ENCODE results near the gene FAIM. TPM values are rescaled to one million over a fixed set of nuclear protein-coding genes. Genes with fewer than 3 reads are reported as not detected.

FAIM gene
- total RNA-seq, 4 donors from 2014 or later: 4.1 to 19.3 (median 7.0) TPM

DNA sequence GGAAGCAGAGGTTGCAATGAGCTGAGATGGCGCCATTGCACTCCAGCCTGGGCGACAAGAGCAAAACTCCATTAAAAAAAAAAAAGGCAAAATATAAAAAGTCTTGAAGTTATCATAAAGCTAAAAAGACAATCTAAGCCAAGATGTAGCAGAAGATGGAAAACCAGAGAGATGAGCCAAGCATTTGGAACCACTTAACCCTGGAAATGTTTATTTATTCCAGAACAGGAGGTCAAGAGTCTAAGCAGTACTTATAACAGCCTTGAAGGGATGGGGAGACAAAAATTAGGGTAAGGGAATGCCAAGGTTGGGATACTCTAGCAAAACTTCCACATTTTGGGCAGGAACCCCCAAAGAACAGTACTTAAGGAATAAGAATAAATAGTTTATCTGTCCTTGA, 30.1 kb downstream of the FAIM start:
- H3K9me3 ChIP-seq: peaks cover 8 to 15% of the 10 kb centered on the region in 2 donors
- intact Hi-C loops (cut with DNase I; ENCODE audit: low total_unique reads) (no loop called here), in situ Hi-C loops (cut with MboI; ENCODE audit: low pct_ligation_motif_present in 1 of 4, low pct_unique_long_range_greater_than_20kb in 1 of 4, low sequenced_read_pairs in 3 of 4) (no loop called here)
- H3K4me1 ChIP-seq: no peaks in the 10 kb centered on the region
- H3K4me3 ChIP-seq: no peak overlapping the region
- DNase-seq: no peak
- H3K36me3 ChIP-seq: no peaks in the 10 kb centered on the region
- TF ChIP-seq EP300 (IDR thresholded peaks at IDR 0.05; ENCODE audit: low read depth): no peak
- TF ChIP-seq, protein P1, sequence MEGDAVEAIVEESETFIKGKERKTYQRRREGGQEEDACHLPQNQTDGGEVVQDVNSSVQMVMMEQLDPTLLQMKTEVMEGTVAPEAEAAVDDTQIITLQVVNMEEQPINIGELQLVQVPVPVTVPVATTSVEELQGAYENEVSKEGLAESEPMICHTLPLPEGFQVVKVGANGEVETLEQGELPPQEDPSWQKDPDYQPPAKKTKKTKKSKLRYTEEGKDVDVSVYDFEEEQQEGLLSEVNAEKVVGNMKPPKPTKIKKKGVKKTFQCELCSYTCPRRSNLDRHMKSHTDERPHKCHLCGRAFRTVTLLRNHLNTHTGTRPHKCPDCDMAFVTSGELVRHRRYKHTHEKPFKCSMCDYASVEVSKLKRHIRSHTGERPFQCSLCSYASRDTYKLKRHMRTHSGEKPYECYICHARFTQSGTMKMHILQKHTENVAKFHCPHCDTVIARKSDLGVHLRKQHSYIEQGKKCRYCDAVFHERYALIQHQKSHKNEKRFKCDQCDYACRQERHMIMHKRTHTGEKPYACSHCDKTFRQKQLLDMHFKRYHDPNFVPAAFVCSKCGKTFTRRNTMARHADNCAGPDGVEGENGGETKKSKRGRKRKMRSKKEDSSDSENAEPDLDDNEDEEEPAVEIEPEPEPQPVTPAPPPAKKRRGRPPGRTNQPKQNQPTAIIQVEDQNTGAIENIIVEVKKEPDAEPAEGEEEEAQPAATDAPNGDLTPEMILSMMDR (IDR thresholded peaks at IDR 0.05): no peak
- 67% methylated on average over 2 of the region's 2 CpGs; no CpG with 5 or more reads in 1 of the 2 donors for WGBS, 2 donors (ENCODE audit: low coverage in 1 of 2)
- H3K27ac ChIP-seq: no peak overlapping the region
- H3K27me3 ChIP-seq: no peaks in the 10 kb centered on the region

DNA sequence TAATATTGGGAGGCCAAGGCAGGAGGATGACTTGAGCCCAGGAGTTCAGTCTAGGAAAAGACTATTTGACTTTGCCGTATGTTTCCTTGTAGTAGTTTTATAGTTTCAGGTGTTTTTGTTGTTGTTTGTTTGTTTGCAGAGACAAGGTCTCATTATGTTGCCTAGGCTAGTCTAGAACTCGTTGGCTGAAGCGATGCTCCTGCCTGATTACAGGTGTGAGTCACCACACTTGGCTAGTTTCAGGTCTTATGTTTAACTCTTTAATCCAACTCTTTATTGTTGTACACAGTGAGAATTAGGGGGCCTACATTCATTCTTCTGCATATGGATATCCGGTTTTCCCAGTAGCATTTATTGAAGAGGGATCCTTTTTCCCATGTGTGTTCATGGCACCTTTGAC, 32.0 kb downstream of the FAIM start:
- in situ Hi-C loops (cut with MboI; ENCODE audit: low pct_ligation_motif_present in 1 of 4, low pct_unique_long_range_greater_than_20kb in 1 of 4, low sequenced_read_pairs in 3 of 4): no loop called here
- Histone ChIP-seq H3K36me3 (no peaks in the 10 kb centered on the region), H3K9me3 (peaks cover 21 to 26% of the 10 kb centered on the region in 2 donors), H3K4me3 (no peak overlapping the region), H3K27ac (no peak overlapping the region), H3K27me3 (no peaks in the 10 kb centered on the region), H3K4me1 (no peaks in the 10 kb centered on the region)
- TF ChIP-seq POLR2A (IDR thresholded peaks at IDR 0.05): no peak
- TF ChIP-seq, protein P1 (IDR thresholded peaks at IDR 0.05): no peak
- DNase-seq: no peak
- 60 to 69% methylated on average over 3 to 4 of the region's 4 CpGs for WGBS, 2 donors (ENCODE audit: low coverage in 1 of 2)
- intact Hi-C loops (cut with DNase I; ENCODE audit: low total_unique reads): no loop called here

DNA sequence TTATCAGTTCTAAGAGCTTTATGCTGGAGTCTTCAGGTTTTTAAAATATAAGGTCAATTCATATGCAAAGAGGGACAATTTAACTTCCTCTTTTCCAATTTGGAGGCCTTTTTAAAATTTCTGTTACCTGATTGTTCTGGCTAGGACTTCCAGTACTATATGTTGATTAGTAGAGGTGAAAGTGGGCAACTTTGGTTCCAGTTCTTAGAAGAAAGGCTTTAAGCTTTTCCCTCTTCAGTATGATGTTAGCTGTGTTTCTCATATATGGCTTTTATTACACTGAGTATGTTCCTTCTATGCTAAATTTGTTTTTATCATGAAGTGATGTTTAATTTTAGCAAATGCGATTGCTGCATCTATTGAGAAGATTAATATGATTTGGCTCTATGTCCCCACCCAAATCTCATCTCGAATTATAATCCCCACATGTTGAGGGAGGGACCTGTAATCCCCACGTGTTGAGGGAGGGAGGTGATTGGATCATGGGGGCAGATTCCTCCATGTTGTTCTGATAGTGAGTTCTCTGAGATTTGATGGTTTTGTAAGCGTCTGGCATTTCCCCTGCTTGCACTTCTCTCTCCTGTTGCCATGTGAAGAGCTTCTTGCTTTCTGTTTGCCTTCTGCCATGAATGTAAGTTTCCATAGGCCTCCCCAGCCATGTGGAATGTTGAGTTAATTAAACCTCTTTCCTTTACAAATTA, 33.8 kb downstream of the FAIM start:
- 82 to 100% methylated on average over 2 to 4 of the region's 4 CpGs for WGBS, 2 donors (ENCODE audit: low coverage in 1 of 2)
- intact Hi-C loops (cut with DNase I; ENCODE audit: low total_unique reads): no loop called here
- H3K36me3 ChIP-seq: no peaks in the 10 kb centered on the region
- TF ChIP-seq POLR2AphosphoS5 (IDR thresholded peaks at IDR 0.05): no peak
- TF ChIP-seq POLR2A (IDR thresholded peaks at IDR 0.05): no peak
- no peak for TF ChIP-seq EP300 (IDR thresholded peaks at IDR 0.05; ENCODE audit: low read depth)
- TF ChIP-seq, protein P1 (IDR thresholded peaks at IDR 0.05): no peak
- DNase-seq: no peak
- no peak overlapping the region for H3K4me3 ChIP-seq
- no peaks in the 10 kb centered on the region for H3K4me1 ChIP-seq
- no peaks in the 10 kb centered on the region for H3K27me3 ChIP-seq
- peaks cover 28 to 41% of the 10 kb centered on the region in 2 donors for H3K9me3 ChIP-seq
- H3K27ac ChIP-seq: no peak overlapping the region
- in situ Hi-C loops (cut with MboI; ENCODE audit: low pct_ligation_motif_present in 1 of 4, low pct_unique_long_range_greater_than_20kb in 1 of 4, low sequenced_read_pairs in 3 of 4): no loop called here

DNA sequence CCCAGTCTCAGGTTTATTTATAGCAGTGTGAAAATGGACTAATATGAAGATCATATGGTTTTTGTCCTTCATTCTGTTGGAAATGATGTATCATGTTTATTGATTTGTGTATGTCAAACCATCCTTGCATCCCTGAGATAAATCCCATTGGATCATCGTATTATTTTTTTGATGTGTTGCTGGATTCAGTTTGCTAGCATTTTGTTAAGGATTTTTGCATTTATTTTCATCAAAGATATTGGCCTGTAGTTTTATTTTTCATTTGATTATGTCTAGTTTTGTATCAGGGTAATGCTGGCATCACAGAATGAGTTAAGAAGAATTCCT, 34.3 kb downstream of the FAIM start:
- Histone ChIP-seq H3K4me3 (no peak overlapping the region), H3K27me3 (no peaks in the 10 kb centered on the region), H3K27ac (no peak overlapping the region), H3K9me3 (peaks cover 28 to 41% of the 10 kb centered on the region in 2 donors), H3K36me3 (no peaks in the 10 kb centered on the region), H3K4me1 (no peaks in the 10 kb centered on the region)
- intact Hi-C loops (cut with DNase I; ENCODE audit: low total_unique reads): no loop called here
- DNase-seq: no peak
- TF ChIP-seq EP300 (IDR thresholded peaks at IDR 0.05; ENCODE audit: low read depth): no peak
- TF ChIP-seq POLR2AphosphoS5 (IDR thresholded peaks at IDR 0.05): no peak
- TF ChIP-seq POLR2A (IDR thresholded peaks at IDR 0.05): no peak
- TF ChIP-seq, protein P1 (IDR thresholded peaks at IDR 0.05): no peak
- 100% methylated on average over 1 of the region's 1 CpG for WGBS, 2 donors (ENCODE audit: low coverage in 1 of 2)
- in situ Hi-C loops (cut with MboI; ENCODE audit: low pct_ligation_motif_present in 1 of 4, low pct_unique_long_range_greater_than_20kb in 1 of 4, low sequenced_read_pairs in 3 of 4): no loop called here

All from transverse colon (tissue), 4 donors.